Lower leg skin (tissue), 4 donors: ENCODE results near the gene ZBTB20. TPM values are rescaled to one million over a fixed set of nuclear protein-coding genes. Genes with fewer than 3 reads are reported as not detected.

Experiments
- DNase-seq, 2 donors: peaks; one replicate each; pipeline ENCODE4 v3.0.0-alpha.2; 2019; ENCODE audit warnings: low spot score in 2 of 2
- H3K4me3 ChIP-seq: fragments of 200-600 bp; sonication (generic); 2 replicates; pipeline ENCODE4 v1.5.1; 2017; ENCODE audit warnings: mild to moderate bottlenecking, low read depth; ENCODE audit not compliant: poor library complexity, severe bottlenecking
- POLR2A ChIP-seq, 2 donors: fragments of 450-650 bp; IDR thresholded peaks; one replicate each; pipeline ENCODE4 v1.6.1; 2016 to 2017; ENCODE audit warnings: antibody characterized with exemption in 2 of 2, mild to moderate bottlenecking in 1 of 2, moderate library complexity in 1 of 2
- WGBS, 2 donors: methylation state at CpG; one replicate each; pipeline ENCODE4 v1.1.5; 2018; 5-methylcytosine and 5-hydroxymethylcytosine counted together
- intact Hi-C: fragments of 100-400 bp; cut with DNase I; formaldehyde crosslinking; loops from one replicate; pipeline ENCODE4 v1.15.0; 2023; ENCODE audit warnings: low total_unique reads
- total RNA-seq, 4 donors: library from RNA; depleted of rRNA; stranded (reverse); fragments of >200 nt; gene quantifications; one replicate each; pipeline ENCODE4 v1.1.0, GENCODE V29; 2016
- TF ChIP-seq, protein P1 (sequence below), 3 donors: fragments of 450-650 bp; IDR thresholded peaks; one replicate each; pipeline ENCODE4 v1.5.1; 2016; ENCODE audit warnings: antibody characterized with exemption in 3 of 3, mild to moderate bottlenecking in 3 of 3, moderate library complexity in 2 of 3

Gene ZBTB20
- total RNA-seq, 4 donors from 2014 or later: 22.5 to 41.9 (median 33.1) TPM

DNA sequence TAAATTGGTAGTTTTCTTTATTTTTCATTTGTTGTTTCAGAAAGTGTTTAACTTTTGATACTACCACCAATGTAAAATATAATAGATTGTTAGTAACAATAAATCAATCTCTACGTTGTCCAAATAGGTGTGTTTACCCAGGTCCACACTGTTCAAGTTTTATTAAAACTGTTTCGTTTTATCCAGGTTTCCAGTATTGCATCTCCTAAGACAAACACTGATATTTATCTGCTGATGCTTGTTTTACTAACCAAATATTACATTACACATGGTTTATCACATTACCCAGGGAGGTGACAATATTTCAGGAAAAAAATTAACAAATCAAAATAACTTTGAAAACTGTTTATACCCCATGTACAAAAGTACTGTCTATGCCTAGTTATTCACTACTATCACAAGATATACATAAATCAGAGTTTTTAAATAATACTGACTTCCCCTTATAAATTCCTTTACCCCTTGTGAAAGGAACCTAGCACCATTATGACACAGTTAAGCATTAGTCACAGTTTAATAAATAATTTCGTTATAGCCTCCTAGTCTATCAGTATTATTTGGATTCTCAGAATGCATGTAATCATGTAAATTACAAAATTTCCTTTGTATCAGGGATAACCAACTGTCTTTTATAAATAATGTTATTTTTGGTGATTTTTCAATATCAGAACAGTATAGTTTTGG is 205.3 kb downstream of the ZBTB20 start:
- 94 to 95% methylated on average over 3 of the region's 3 CpGs for WGBS, 2 donors
- no peak for DNase-seq
- TF ChIP-seq, protein P1, sequence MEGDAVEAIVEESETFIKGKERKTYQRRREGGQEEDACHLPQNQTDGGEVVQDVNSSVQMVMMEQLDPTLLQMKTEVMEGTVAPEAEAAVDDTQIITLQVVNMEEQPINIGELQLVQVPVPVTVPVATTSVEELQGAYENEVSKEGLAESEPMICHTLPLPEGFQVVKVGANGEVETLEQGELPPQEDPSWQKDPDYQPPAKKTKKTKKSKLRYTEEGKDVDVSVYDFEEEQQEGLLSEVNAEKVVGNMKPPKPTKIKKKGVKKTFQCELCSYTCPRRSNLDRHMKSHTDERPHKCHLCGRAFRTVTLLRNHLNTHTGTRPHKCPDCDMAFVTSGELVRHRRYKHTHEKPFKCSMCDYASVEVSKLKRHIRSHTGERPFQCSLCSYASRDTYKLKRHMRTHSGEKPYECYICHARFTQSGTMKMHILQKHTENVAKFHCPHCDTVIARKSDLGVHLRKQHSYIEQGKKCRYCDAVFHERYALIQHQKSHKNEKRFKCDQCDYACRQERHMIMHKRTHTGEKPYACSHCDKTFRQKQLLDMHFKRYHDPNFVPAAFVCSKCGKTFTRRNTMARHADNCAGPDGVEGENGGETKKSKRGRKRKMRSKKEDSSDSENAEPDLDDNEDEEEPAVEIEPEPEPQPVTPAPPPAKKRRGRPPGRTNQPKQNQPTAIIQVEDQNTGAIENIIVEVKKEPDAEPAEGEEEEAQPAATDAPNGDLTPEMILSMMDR (IDR thresholded peaks at IDR 0.05): no peak
- TF ChIP-seq POLR2A (IDR thresholded peaks at IDR 0.05): no peak
- intact Hi-C loops: no loop called here
- no peak overlapping the region for H3K4me3 ChIP-seq

DNA sequence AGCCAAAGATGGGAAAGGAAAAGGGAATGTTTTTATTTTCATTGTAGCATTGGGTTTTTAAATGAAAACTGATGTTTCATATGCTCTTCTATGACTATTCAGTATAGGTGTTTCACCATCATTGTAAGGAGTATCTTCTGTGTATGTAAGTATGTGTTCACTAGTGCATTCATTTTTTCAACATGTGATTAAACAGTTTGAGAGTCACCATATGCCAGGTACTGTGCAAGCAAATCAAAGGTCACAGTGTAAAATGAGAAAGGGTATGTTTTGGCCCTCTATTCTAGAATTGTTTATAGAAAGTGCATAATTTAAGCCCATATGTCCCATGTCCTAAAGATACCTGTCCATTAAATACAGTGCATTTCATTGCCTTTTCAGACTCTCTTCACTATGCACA is 207.2 kb downstream of the ZBTB20 start:
- no peak overlapping the region for H3K4me3 ChIP-seq
- intact Hi-C loops: no loop called here
- TF ChIP-seq, protein P1 (IDR thresholded peaks at IDR 0.05): no peak
- no peak for TF ChIP-seq POLR2A (IDR thresholded peaks at IDR 0.05)
- no peak for DNase-seq

DNA sequence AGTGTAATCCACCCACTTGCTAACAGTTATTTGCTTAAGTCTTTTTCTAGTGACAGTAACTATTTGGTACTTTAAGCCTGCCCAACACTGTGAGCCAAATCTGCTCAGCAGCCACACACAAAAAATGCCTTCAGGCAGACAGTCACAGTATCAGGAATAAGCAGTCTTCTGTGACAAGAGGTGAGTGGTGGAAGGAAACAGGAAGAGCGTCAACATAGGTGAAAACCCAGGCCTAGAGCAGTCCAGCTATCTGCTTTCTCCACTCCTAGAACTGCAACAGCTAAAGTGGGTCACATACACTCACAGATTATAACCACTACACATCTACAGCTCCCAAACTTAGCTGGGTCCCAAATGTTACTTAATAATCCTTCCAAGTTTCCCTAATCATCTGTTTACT is 213.7 kb downstream of the ZBTB20 start:
- intact Hi-C loops: loop anchor here (5.0 kb wide), 1 partner anchor 189 kb away; no protein-coding TSS in a partner anchor
- DNase-seq: no peak
- WGBS, 2 donors: 77 to 96% methylated on average over 1 of the region's 1 CpG
- no peak for TF ChIP-seq POLR2A (IDR thresholded peaks at IDR 0.05)
- TF ChIP-seq, protein P1 (IDR thresholded peaks at IDR 0.05): no peak
- H3K4me3 ChIP-seq: no peak overlapping the region

DNA sequence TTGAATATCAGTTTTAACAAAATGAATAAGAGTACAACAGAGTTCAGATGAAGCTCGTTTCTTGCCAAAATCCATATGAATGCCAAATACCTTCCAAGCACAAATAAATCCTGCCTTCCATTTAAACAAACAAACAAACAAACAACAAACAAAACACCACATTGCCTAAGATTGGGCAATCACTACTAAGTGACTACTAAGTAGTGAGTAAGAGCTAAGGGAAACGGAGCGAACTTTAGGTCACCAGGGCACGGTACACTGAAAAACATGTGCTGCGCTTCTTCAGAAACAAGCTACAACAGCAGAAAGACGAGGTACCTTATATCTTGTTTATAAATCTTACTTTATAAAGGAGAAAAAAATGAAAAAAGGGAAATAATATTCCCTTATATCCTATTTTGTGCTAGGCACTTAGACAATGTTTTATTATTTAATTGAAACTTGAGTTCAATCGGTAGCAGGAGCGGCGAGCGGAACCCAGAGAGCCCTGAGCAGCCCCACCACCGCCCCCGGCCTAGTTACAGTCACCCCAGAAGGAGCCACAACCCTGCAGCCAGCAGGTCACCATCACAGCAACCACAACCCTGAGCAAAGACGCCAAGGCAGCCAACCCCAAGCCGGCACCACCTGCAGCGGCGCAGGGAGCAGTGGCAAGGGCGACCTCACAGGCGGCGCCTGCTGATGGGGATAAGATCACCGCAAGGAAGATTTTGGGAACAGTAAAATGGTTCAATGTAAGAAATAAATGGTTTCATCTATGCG is 216.9 kb downstream of the ZBTB20 start:
- intact Hi-C loops: loop anchor here (5.0 kb wide), 1 partner anchor 192 kb away; no protein-coding TSS in a partner anchor
- DNase-seq: no peak
- TF ChIP-seq POLR2A (IDR thresholded peaks at IDR 0.05): no peak
- TF ChIP-seq, protein P1 (IDR thresholded peaks at IDR 0.05): no peak
- H3K4me3 ChIP-seq: no peak overlapping the region
- whole genome bisulfite sequencing, 2 donors: 96% methylated on average over 21 of the region's 21 CpGs

DNA sequence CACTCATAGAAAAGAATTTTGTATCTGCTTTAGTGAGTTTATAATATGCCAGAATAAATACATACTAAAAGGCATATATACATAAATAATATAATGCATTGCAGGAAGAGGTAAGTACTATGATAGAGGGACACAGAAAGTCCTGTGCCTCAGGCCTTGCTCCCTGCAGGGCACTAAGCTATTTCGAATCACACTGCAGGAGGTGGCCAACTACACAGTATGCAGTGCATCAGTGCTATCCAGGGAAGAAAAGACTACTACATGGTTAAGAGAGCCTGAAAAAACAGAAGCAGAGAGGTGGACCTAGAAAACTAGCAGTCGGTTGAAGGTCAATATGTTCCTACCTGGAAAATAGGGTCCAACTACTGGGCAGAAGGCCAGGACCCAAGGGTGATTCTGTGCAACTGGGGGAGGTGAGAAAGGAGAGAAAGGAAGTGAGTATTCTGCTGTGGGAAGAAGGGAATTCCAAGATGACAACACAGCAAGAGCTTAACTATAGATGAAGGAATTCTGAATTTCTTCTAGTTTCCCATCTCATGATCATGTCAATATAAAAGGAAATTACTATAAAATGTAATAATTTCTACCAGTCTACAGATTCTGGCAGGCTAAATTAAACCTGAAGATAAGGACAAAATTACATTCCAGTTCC is 218.0 kb downstream of the ZBTB20 start:
- WGBS, 2 donors: 89% methylated on average over 2 of the region's 2 CpGs
- TF ChIP-seq, protein P1 (IDR thresholded peaks at IDR 0.05): no peak
- no peak for TF ChIP-seq POLR2A (IDR thresholded peaks at IDR 0.05)
- DNase-seq: no peak
- no peak overlapping the region for H3K4me3 ChIP-seq
- intact Hi-C loops: no loop called here
